HG03354 (cell line): ENCODE results near the gene SPTLC1.
"Not testable (repeated sequence)": the region's sequence is repeated elsewhere in the genome, so short reads cannot be mapped to it uniquely, and the experiment has no call there.

Experiments
- ATAC-seq: cut with Tn5 transposase; IDR thresholded peaks from one replicate; pipeline ENCODE4 v1.9.1; 2021; ENCODE audit warnings: mild to moderate bottlenecking; ENCODE audit not compliant: unreplicated experiment, poor library complexity, severe bottlenecking

Gene SPTLC1, protein sequence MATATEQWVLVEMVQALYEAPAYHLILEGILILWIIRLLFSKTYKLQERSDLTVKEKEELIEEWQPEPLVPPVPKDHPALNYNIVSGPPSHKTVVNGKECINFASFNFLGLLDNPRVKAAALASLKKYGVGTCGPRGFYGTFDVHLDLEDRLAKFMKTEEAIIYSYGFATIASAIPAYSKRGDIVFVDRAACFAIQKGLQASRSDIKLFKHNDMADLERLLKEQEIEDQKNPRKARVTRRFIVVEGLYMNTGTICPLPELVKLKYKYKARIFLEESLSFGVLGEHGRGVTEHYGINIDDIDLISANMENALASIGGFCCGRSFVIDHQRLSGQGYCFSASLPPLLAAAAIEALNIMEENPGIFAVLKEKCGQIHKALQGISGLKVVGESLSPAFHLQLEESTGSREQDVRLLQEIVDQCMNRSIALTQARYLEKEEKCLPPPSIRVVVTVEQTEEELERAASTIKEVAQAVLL

DNA sequence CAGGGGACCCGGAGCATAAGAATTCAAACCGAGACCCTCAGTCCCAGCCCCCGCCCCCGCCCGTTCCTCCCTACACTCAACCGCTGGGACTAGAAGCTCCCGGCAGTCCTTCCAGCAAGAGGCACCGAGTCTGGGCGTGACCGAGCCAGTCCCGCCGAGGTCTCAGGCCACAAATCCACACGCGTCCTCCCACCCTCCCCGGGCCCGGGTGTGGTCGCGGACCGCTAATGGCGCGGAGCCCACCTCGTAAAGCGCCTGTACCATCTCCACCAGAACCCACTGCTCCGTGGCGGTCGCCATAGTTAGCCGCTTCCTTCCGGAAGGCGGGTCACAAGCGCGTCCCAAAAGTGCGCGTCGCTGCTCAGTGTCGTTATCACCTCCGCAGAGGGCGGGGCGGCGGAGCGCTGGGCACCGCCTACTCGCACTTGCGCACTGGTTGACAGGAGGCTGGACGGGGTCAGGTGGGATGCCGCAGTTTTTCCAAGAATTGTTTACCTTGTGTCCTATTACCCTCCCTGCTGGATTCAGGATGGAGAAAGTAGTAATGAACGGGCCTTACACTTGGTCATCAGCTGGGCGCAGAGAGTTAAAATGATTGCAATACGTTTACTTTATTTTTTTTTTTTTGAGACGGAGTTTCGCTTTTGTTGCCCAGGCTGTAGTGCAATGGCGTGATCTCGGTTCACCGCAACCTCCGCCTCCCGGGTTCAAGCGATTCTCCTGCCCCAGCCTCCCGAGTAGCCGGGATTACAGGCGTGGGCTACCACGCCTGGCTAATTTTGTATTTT is at the start of gene SPTLC1:
TSS of gene SPTLC1 (minus strand) at position 343 of the 788 bp plus-strand sequence. CDS start at position 300, 43 bp downstream.
- ATAC-seq = peak; percentile 98

DNA sequence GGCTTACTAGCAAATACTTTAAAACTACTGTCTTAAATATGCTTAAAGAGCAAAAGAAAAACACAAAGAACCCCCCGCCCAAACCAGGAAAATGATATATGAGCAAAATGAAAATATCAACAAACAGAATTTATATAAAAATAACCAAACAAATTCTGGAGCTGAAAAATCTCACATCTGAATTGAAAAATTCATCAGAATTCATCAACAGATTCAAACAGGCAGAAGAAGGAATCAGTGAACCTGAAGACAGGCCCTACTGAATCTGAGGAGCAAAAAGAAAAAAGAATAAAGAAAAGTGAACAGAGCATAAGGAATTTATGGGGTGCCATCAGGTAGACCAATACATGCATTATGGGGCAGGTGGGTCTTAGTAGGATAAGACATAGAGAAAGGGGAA is 49.8 kb upstream of the SPTLC1 start:
- no peak for ATAC-seq

DNA sequence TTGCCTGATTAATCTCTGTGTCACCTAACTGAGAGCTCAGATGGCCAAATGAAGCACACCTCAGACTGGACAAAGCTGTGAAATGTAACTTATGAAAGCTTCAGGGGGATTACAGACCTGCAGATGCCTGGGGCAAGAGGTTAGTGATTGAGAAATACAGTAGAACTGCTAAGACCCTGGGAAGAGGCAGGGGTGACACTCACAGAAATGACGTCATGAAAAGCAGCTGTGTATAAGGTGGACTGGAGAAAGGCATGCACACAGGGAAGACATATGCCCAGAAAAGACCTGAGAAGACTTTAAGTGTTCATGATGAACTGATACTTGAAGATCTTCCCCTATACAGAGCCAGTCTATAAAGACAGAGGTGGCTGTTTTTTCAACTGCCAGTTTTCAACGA is 49.3 kb upstream of the SPTLC1 start:
- no peak for ATAC-seq

DNA sequence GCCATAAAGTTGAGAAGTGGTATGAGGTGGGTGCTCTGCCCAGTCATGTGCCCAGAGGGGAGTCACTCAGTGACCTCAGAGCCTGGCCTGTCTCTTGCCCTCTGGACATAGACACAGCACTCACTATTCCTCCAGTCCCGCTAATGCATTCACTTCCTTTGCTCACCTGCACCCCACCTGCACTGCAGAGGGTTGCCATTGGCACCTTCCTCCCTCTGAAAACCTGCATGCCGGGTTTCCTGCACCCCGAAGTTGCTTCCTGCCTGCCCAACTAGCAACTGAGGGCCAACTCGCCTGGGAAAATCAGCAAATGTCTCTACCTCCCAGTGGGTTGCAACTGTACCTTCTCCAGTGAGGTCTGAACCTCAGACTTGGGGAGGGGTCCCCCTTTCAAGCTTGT is 48.1 kb upstream of the SPTLC1 start:
- ATAC-seq = no peak

DNA sequence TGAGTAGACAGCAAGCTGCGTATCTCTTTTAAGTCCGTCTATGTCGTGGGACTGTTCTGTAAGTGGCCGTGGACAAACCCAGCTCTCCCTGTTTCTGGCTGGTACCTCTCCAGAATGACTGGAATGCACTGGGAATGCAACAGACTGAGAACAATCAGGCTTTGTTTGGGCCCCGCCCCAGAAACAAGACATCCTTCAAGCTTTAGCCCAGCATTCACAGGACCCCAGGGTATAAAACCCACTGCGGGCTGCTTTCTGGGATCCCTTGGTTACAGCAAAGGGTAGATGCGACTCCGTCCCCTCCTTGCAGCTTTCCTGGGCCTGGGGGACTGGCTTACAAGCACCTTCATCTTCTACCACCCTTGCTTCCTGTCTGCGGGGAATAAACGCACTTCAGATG is 45.6 kb upstream of the SPTLC1 start:
- ATAC-seq = no peak

DNA sequence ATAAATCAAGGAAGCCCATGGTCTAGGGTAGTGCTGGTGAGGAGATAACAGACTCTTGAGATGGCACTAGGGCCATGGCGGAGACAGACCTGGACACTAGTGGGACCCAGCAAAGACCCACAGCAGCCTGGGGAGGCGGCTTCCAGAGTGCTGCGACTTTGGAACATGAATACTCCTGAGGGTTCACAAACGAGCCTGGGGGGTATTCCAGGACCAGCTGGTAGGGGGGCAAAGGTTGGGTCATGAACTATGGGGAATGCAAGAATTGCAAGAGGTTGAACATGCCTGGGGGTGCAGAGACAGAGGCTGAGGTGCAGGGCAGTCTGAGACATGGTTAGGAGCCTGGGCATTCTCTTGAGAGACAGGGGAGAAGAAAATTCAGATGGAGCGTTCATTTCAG is 43.8 kb upstream of the SPTLC1 start:
- no peak for ATAC-seq

DNA sequence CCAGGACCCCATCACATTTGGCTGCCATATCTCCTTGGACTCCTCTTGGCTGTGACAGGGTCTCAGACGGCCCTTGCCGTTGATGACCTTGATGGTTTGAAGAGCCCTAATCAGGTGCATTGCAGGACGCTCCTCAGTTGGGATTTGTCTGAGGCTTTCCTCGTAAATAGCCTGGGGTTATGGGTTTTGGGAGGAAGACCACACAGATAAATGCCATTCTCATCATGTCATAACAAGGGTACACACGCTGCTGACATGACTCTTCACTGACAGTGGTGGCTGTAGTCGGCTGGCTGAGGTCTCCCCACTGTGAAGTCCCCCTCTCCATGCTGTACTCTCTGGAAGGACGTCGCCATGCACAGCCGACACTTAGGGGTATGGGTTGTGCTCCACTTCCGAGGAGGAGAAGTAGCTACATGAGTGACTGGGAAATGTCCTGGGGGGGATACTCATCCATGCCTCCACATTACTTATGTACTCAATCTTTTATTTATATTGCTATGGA is 42.9 kb upstream of the SPTLC1 start:
- ATAC-seq = no peak

DNA sequence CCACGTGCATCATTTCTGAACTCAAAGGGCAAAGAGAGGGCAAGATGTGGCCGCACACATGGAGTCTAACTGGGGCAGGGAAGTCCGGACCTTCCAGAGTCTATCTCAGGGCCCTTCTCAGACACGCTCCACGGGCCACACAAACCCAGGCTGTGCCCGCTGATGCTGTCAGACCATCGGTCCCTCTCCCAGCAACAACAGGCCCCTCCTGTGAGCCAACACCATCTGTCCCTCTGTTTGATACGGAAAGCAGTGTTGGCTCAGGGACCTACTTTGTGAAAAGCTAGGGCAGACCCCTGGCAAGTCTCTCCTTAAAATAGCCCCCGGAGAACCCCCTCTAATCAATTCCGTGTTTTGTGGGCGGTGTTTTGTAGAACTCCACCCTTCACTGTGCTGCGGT is 40.5 kb upstream of the SPTLC1 start:
- ATAC-seq = not testable (repeated sequence)

DNA sequence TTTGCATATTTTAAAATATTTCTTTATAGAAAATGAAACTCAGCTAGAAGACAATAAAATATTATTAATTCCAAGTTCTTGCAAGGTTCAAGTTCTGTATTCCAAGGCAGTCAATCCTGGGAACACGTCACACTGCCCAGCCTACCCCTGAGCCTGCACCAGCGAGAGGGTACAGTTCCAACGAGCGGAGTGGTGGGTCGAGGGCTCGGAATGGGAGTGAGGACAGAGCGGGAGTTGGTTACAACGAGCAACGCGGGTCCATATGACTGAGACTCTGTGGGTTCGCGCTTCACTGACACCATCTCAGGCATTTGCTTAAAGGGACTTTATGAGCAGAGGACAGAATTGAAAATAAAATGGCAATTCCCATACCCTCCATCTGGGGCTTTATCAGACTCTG is 40.0 kb upstream of the SPTLC1 start:
- no peak for ATAC-seq

DNA sequence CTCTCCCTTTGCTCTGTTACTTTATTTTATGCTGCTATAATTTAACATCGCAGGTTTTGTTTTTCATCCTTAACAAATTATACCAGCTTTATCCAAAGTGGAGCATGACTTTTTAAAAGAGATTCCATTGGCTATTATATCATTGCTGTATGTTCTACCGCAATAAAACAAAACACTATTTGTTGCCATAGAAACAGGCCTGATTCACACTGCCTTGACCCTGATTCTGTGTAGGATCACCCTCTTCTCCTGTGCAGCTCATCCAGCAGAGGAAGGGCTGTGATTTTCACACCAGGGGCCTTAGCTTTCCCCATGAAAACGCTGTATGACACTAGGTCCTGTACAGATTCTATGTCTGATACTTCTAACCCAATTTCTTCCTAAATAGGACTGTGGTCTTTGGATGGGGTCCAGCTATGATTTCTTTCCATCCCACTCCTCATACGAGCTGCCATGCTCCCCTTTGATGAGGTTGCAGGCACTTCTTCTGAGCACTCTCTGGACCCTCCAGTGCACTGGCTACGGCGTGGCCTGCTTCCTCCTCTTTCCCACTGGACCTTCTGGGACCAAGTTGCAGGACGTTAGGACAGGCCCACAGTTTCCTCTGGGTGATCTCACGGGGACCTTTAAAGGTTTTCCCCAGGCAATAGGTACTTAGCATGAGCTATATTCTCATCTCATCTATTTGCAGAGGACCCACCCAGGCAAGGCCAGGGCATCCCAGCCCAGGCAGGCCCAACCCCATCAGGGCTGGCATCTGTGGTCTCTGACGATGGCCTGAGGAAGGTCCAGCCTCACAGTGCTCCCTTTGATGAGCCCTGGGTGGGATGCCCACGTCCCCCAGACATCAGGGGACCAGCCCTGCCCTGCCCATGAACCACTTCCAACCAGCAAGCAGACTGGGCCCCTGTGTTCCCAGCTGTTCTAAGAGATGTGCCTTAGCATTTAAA is 38.5 kb upstream of the SPTLC1 start:
- ATAC-seq = not testable (repeated sequence)

DNA sequence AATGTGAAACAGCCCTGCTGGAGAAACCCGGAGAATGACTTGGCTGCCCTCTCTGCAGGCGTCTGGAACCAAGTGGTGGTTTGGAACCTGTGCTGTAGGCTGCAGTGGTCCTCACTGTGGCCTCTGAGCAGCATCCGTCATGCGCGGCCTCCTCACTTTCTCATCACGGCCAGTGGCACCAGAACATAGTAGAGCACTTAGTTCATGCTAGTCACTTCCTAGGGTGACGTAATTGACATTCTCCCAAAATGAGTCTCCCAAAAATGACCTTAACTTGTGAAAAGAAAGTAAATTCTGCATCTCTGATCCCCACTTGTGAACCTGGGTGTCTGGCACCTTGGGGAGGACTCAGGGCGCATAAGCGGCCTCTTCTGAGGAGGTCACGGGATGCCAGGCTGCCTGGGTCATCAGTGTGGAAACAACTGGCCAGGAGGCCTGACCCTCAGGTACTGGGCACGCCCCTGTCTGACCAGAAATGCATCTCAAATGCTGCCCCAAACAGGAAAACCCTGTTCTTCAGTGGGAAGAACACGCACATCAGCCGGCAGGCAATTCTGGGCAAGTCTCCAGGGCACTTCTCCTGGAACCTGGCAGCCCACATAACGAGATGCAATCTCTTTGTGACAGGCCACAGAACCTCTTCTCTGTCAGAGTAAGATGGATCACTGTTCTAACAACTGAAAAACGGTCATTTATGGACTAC is 36.6 kb upstream of the SPTLC1 start:
- ATAC-seq = no peak

DNA sequence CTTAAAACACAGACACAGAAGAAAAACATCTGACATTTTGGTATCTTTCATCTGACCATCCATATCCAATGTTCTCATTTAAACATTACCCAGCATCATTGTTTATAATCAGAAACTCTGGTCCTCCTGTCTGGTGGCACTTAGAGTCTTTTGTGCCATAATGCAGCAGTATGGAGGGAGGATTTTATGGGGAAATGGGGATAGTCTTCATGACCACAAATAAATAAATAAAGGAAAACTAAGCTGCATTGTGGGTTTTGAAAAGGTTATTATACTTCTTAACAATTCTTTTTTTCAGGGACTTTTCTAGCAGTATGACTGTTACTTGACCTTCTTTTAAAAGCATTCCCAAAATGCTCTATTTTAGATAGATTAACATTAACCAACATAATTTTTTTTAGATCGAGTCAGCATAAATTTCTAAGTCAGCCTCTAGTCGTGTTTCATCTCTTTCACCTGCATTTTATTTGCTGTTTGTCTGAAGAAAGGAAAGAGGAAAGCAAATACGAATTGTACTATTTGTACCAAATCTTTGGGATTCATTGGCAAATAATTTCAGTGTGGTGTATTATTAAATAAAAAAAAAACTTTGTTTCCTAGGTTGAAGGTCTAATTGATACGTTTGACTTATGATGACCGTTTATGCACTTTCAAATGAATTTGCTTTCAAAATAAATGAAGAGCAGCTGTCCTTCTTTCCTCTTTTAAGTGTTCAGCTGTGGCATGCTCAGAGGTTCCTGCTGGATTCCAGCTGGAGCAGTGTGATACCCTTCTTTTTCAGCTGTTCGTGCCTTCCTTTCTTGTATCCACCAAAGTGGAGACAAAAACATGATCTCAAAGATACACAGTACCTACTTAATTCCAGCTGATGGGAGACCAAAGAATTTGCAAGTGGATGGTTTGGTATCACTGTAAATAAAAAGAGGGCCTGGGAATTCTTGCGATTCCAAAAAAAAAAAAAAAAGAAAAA is 35.6 kb upstream of the SPTLC1 start:
- not testable (repeated sequence) for ATAC-seq

DNA sequence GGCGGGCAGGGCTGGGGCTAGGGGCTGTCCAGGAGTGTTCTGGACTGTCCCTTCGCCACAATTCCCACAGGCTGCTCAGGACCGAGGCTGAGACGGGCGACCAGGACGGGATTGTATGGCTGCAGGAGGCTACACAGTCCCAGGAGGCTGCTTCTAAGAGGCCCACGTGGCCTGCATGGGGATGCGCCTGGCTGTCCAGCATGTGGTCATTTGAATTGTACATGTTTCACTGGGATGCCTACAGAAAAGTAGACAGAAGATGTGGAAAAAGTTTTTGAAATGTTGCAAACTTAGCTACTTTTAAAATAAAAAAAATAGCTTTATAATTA is 32.6 kb upstream of the SPTLC1 start:
- no peak for ATAC-seq

DNA sequence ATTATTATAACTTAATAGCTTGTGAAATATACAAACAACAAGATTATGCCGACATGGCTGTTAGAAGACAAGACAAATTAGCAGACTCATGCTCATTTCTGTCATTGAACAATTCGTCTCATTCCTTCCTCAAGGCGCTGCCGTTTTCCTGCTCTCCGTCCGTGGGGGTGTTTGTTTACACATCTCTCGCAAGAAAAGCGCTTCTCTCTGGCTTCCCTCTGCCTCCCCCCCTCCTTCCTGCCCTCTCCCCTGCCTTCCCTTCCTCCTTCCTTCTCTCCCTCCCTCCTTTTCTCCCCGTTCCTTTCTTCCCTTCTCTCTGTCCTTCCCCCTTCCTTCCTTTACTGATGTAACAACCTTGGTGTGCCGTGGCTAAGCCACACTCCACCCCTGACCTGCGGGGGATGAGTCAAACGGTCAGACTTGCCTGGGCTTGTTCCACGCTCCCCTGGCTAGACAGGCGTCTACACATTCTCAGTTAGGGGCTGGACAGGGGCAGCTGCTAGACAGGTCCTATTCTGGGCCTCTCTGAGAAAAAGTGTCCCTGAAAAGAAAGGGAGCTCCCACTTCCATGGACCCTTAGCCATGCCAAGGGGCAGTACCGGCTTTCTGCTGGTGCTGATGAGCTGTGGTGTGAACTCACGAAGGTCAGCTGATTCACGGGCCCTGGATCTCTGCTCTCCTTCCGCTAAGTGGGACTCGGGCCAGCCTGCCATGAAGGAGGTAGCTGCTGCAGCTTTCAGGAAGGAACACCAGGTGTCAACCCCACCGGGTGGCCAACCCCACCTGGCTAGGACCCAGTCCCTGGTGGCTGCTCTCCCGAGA is 32.0 kb upstream of the SPTLC1 start:
- ATAC-seq = peak; percentile 56

DNA sequence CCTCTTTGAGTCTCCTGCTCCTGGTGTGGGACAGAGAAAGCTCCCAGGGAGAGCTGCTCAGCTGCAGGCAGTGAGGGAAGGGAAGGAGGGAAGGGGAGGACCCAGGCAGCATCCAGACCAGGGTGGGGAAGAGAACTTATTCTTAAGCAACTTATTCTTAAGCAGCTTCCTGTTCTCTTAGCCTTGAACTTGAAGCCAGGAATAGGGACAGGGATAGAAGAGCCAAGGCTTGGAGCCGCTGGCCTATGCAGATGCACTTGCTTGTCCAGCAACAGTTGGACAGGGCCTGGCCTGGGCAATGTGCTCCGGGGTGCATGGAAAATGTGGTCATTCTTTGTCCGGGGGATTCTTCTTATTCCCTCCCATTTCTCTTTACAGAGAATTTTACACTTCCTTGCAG is 31.4 kb upstream of the SPTLC1 start:
- no peak for ATAC-seq

DNA sequence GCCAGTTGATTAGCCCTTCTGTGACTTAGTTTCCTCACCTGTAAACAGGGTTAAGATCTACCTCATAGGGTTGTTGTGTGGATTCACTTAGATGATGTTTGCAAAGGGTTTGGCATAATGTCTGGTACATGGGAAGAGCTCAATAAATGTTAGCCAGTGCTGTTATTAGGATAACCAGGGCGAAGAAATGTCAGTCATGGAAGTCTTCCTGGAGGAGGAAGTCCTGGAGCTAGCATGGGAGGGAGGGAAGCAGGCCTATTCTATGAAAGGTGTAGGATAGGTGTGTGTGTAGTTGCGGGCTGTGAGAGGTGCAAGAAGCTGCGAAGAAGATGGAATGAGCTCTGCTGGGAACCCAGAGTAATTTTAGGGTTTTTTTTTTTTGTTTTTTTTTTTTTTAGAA is 30.6 kb upstream of the SPTLC1 start:
- ATAC-seq = not testable (repeated sequence)

DNA sequence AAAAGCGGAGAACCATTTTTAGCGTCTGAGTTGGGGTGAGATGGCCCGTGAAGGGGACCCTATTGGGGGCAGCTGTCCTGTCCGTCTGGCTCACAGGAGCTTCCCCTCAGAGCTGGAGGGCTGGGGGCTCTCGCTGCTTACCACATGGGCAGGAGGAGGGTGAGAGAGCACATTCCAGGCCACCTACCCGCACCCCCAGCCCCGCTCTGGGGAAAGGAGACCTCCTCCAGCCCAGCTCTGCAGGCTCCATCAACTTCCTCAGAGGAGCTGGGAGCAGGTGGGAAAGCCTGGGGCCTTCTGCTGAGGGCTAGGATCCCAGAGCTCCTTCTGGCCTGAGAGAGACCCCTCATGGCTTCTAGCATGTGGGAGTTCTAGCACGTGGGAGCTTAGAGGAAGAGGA is 27.1 kb upstream of the SPTLC1 start:
- no peak for ATAC-seq
